Fibroblast of lung (primary cell): Measurements from ENCODE around the gene PPP1R18.
"Not testable (repeated sequence)": the region's sequence is repeated elsewhere in the genome, so short reads cannot be mapped to it uniquely, and the experiment has no call there.

Experiments
- CTCF ChIP-seq, 2 donors: IDR thresholded peaks in 1 of 2; conservative IDR thresholded peaks in 1 of 2; 1 replicate in 1 of 2; 2 replicates in 1 of 2; pipeline ENCODE4 v1.5.1; 2011 to 2012; ENCODE audit warnings: low read length in 2 of 2, control low read depth in 1 of 2, inconsistent platforms in 1 of 2, low read depth in 1 of 2, mild to moderate bottlenecking in 1 of 2
- EZH2 ChIP-seq: IDR thresholded peaks from 2 replicates; pipeline ENCODE4 v1.5.1; 2012; ENCODE audit warnings: low read length, control low read depth, mild to moderate bottlenecking; ENCODE audit errors: missing control alignments

GRCh38 chr6:30657922-30658321 is 28.5 kb downstream of the PPP1R18 start:
- TF ChIP-seq CTCF (conservative IDR thresholded peaks at IDR 0.05 in 1 of 2, IDR thresholded peaks at IDR 0.05 in 1 of 2; ENCODE audit: low read depth in 1 of 2, low read length in 2 of 2); EZH2: not testable (repeated sequence)
